Liver (tissue), 9 donors: ENCODE data around the gene EXOC4. TPM values are rescaled to one million over a fixed set of nuclear protein-coding genes. Genes with fewer than 3 reads are reported as not detected.

ENCODE experiments used
- DNase-seq: peaks from one replicate; pipeline ENCODE4 v3.0.0-alpha.2; 2017; ENCODE audit warnings: low spot score
- H3K27ac ChIP-seq, 2 donors: one replicate each; pipeline ENCODE4 v1.7.0; 2013; ENCODE audit warnings: inconsistent platforms in 2 of 2, low read length in 2 of 2, control low read depth in 1 of 2, low read depth in 1 of 2, mild to moderate bottlenecking in 1 of 2
- H3K27me3 ChIP-seq, 4 donors: one replicate each; pipeline versions ENCODE4 v1.6.1 to v1.7.0; 2013; ENCODE audit warnings: low read length in 3 of 4, inconsistent platforms in 1 of 4, mild to moderate bottlenecking in 1 of 4, moderate library complexity in 1 of 4; ENCODE audit not compliant: control insufficient read depth in 4 of 4, insufficient read depth in 4 of 4
- H3K36me3 ChIP-seq, 4 donors: one replicate each; pipeline versions ENCODE4 v1.6.1 to v1.7.0; 2013; ENCODE audit warnings: low read length in 3 of 4, mild to moderate bottlenecking in 3 of 4, low read depth in 1 of 4, moderate library complexity in 1 of 4; ENCODE audit not compliant: control insufficient read depth in 4 of 4, insufficient read depth in 3 of 4
- H3K4me1 ChIP-seq, 4 donors: one replicate each; pipeline versions ENCODE4 v1.6.1 to v1.7.0; 2013; ENCODE audit warnings: low read length in 3 of 4, mild to moderate bottlenecking in 3 of 4, moderate library complexity in 1 of 4; ENCODE audit not compliant: control insufficient read depth in 4 of 4, insufficient read depth in 4 of 4
- H3K4me3 ChIP-seq, 3 donors: one replicate each; pipeline versions ENCODE4 v1.6.1 to v1.7.0; 2013; ENCODE audit warnings: low read length in 3 of 3, control low read depth in 1 of 3, low read depth in 1 of 3, mild to moderate bottlenecking in 1 of 3
- H3K9ac ChIP-seq, 2 donors: one replicate each; pipeline ENCODE4 v1.7.0; 2013; ENCODE audit warnings: low read length in 2 of 2, mild to moderate bottlenecking in 2 of 2, moderate library complexity in 2 of 2, control low read depth in 1 of 2, low read depth in 1 of 2
- H3K9me3 ChIP-seq, 4 donors: one replicate each; pipeline versions ENCODE4 v1.6.1 to v1.7.0; 2013; ENCODE audit warnings: low read length in 3 of 4; ENCODE audit not compliant: control insufficient read depth in 4 of 4
- CTCF ChIP-seq: fragments of 150-350 bp; IDR thresholded peaks from 2 replicates; pipeline ENCODE4 v1.5.1; 2017; ENCODE audit warnings: improper control_type of control experiment, low read depth, low read length; ENCODE audit not compliant: missing input control
- EGR1 ChIP-seq, 2 donors: IDR thresholded peaks; 2 replicates each; pipeline ENCODE4 v1.6.1; 2016 to 2018; ENCODE audit warnings: antibody characterized with exemption in 2 of 2, low read depth in 2 of 2
- FOXA2 ChIP-seq: IDR thresholded peaks from 2 replicates; pipeline ENCODE4 v1.6.1; 2016; ENCODE audit warnings: antibody characterized with exemption
- GABPA ChIP-seq, 2 donors: IDR thresholded peaks in 1 of 2; conservative IDR thresholded peaks in 1 of 2; 2 replicates each; pipeline ENCODE4 v1.6.1; 2016; ENCODE audit warnings: antibody characterized with exemption in 2 of 2, mild to moderate bottlenecking in 1 of 2, moderate library complexity in 1 of 2
- HNF4G ChIP-seq: IDR thresholded peaks from 2 replicates; pipeline ENCODE4 v1.6.1; 2016; ENCODE audit warnings: antibody characterized with exemption
- JUND ChIP-seq, 2 donors: IDR thresholded peaks; 2 replicates each; pipeline ENCODE4 v1.6.1; 2016; ENCODE audit warnings: antibody characterized with exemption in 2 of 2
- RAD21 ChIP-seq, 2 donors: IDR thresholded peaks; 2 replicates each; pipeline ENCODE4 v1.6.1; 2016; ENCODE audit warnings: antibody characterized with exemption in 2 of 2, mild to moderate bottlenecking in 2 of 2
- REST ChIP-seq: IDR thresholded peaks from 2 replicates; pipeline ENCODE4 v1.6.1; 2016; ENCODE audit warnings: antibody characterized with exemption, mild to moderate bottlenecking
- SP1 ChIP-seq: IDR thresholded peaks from 2 replicates; pipeline ENCODE4 v1.6.1; 2018; ENCODE audit warnings: antibody characterized with exemption, mild to moderate bottlenecking
- TAF1 ChIP-seq: conservative IDR thresholded peaks from 2 replicates; pipeline ENCODE4 v1.6.1; 2016; ENCODE audit warnings: antibody characterized with exemption, mild to moderate bottlenecking
- YY1 ChIP-seq: IDR thresholded peaks from 2 replicates; pipeline ENCODE4 v1.6.1; 2016; ENCODE audit warnings: antibody characterized with exemption, mild to moderate bottlenecking
- ZBTB33 ChIP-seq: IDR thresholded peaks from 2 replicates; pipeline ENCODE4 v1.6.1; 2016; ENCODE audit warnings: antibody characterized with exemption
- WGBS: extraction: QIAGEN DNeasy Blood & Tissue Kit; methylation state at CpG from one replicate; pipeline ENCODE4 v1.1.7; 2013; 5-methylcytosine and 5-hydroxymethylcytosine counted together
- polyA plus RNA-seq, 2 donors: library from polyadenylated mRNA; stranded (reverse) in 1 of 2; unstranded in 1 of 2; fragments of 200-250 nt in 1 of 2; fragments of >200 nt in 1 of 2; fragmentation: Nextera tagmentation in 1 of 2; extraction: Ambion mirVana in 1 of 2; gene quantifications; one replicate each; pipeline versions ENCODE4 v1.2.1 to v1.2.3, GENCODE V29; 2013 to 2015
- total RNA-seq, 2 donors: library from RNA; depleted of rRNA; stranded (reverse); fragments of >200 nt; gene quantifications; one replicate each; pipeline ENCODE4 v1.2.3, GENCODE V29; 2014
- donor health status: healthy.
- donor health status: healthy.
- donor health status: healthy.
- donor health status: healthy.
- donor health status: healthy.

EXOC4 gene
- total and polyA plus RNA-seq, 4 donors, result 9.5 to 55.9 (median 23.6) TPM

- Histone ChIP-seq H3K27ac (no peak overlapping the region), H3K9me3 (no peaks in the 10 kb centered on the region), H3K4me1 (no peaks in the 10 kb centered on the region), H3K4me3 (no peak overlapping the region), H3K9ac (no peak overlapping the region), H3K36me3 (no peaks in the 10 kb centered on the region), H3K27me3 (no peaks in the 10 kb centered on the region)
- no peak for DNase-seq
- TF ChIP-seq RAD21 (IDR thresholded peaks at IDR 0.05) (no peak), YY1 (no peak), FOXA2 (no peak), SP1 (no peak), HNF4G (no peak), REST (no peak), EGR1 (IDR thresholded peaks at IDR 0.05; ENCODE audit: low read depth in 2 of 2) (no peak), TAF1 (no peak), JUND (IDR thresholded peaks at IDR 0.05) (no peak), GABPA (IDR thresholded peaks at IDR 0.05 in 1 of 2, conservative IDR thresholded peaks at IDR 0.05 in 1 of 2) (no peak)
- WGBS, result 95% methylated on average over 4 of the region's 4 CpGs
These were observed 409.4 kb downstream of the EXOC4 start for GRCh38 chr7:133662276-133662675.

GRCh38 chr7:133662830-133663229 lies 410.0 kb downstream of the EXOC4 start:
- Histone ChIP-seq H3K4me3 (no peak overlapping the region), H3K27ac (no peak overlapping the region), H3K27me3 (no peaks in the 10 kb centered on the region), H3K4me1 (no peaks in the 10 kb centered on the region), H3K9me3 (no peaks in the 10 kb centered on the region), H3K36me3 (no peaks in the 10 kb centered on the region), H3K9ac (no peak overlapping the region)
- TF ChIP-seq ZBTB33, result no peak
- no peak for TF ChIP-seq YY1
- TF ChIP-seq REST, result no peak
- TF ChIP-seq SP1, result no peak
- TF ChIP-seq CTCF, result no peak
- no peak for TF ChIP-seq FOXA2
- DNase-seq, result no peak
- 90% methylated on average over 4 of the region's 4 CpGs for WGBS
